ENCODE measurements around the gene GABRD. TPM values are rescaled to one million over a fixed set of nuclear protein-coding genes. Genes with fewer than 3 reads are reported as not detected.
A peak's percentile ranks its signal among the peaks of the same experiment; 100 is the strongest.

The GABRD gene
- total RNA-seq, 1 experiment from 2014 or later, result 15.6 TPM

DNA sequence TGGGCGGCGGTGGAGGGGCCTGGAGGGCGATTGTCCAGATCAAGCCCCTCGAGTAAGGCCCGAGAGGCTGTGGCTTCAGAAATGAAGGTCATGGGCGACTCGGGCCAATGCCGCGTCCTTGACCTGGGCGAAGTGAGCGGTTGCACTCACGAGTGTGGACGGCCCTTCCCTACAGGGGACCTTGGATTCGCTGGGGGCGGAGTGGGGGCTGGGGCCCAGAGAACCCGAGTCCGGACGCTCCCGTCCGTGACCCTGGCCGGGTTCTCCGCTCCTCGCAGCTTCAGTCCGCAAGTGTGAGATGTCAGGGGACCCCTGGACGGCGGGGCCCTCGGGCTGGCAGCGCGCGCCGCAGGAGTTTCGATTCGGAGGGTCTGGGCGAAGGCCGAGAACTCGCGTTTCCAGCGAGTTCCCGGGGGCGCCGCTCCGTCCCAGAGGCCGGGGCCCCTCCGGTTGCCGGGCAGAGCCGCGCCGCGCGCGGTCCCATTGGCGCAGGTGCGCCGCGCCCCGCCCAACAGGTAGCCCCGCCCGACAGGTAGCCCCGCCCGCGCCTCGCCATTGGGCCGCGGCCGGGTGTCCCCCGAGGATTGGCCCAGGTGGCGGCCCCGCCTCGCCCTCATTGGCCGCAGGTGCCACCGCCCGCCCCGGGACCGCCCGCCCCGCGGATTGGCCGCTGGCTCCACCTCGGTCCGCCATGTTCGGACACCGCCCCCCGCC, 30.7 kb downstream of the GABRD start, which contains the start of gene PRKCZ:
Gene PRKCZ (plus strand): TSS at position 694 of the 714 bp plus-strand sequence. CDS start 220 bp downstream, outside the sequence.
- Histone ChIP-seq H3K4me1 (ENCODE audit: control insufficient read depth in 1 of 2, insufficient read depth in 2 of 2, low read length in 2 of 2) (peaks cover 37 to 63% of the 10 kb centered on the region in 2 experiments), H3K27me3 (ENCODE audit: insufficient read depth, low read length) (no peaks in the 10 kb centered on the region), H4K20me1 (ENCODE audit: insufficient read depth) (no peaks in the 10 kb centered on the region), H2AFZ (ENCODE audit: low read depth, low read length, poor library complexity, severe bottlenecking) (no peak within 1 kb of the TSS), H3K27ac (ENCODE audit: low read depth, low read length) (peak within 1 kb of the TSS; percentile 91), H3K4me3 (replicated peaks in 1 of 2; ENCODE audit: low read depth in 1 of 2, low read length in 2 of 2) (peak within 1 kb of the TSS; percentile 75 to 82), H3K9me3 (ENCODE audit: control insufficient read depth in 1 of 2, insufficient read depth in 1 of 2, low read depth in 1 of 2, low read length in 2 of 2) (no peaks in the 10 kb centered on the region), H3K9me2 (ENCODE audit: insufficient read depth) (no peaks in the 10 kb centered on the region), H3K9ac (ENCODE audit: low read length) (peak within 1 kb of the TSS; percentile 75), H3K4me2 (ENCODE audit: low read length) (peak within 1 kb of the TSS; percentile 98), H3K36me3 (ENCODE audit: control insufficient read depth in 1 of 2, insufficient read depth in 2 of 2, low read length in 2 of 2) (no peaks in the 10 kb centered on the region), H3K79me2 (ENCODE audit: insufficient read depth, low read length) (peaks cover 36% of the 10 kb centered on the region)
- ChIA-PET CTCF (interaction anchor here (0.5 to 2.0 kb wide), 5 partner anchors 13 to 144 kb away, joined by 3 to 7 read pairs (median 5); no protein-coding TSS in a partner anchor), POLR2A (interaction anchor here (0.8 to 1.2 kb wide), 2 partner anchors 107 to 141 kb away, joined by 3 to 5 read pairs; no protein-coding TSS in a partner anchor), RAD21 (ENCODE audit: low non-redundant PET in 1 of 2, low total read pairs in 2 of 2, uncharacterized antibody in 2 of 2, unreplicated experiment in 2 of 2) (no interaction called here)
- TF ChIP-seq ZFX (IDR thresholded peaks at IDR 0.05), result peak; percentile 50; the same call in 1 of the 2 replicates
- TF ChIP-seq CEBPB (IDR thresholded peaks at IDR 0.05; ENCODE audit: low read depth), result no peak
- TF ChIP-seq SIN3A (IDR thresholded peaks at IDR 0.05; ENCODE audit: low read depth), result no peak
- TF ChIP-seq, protein P1, sequence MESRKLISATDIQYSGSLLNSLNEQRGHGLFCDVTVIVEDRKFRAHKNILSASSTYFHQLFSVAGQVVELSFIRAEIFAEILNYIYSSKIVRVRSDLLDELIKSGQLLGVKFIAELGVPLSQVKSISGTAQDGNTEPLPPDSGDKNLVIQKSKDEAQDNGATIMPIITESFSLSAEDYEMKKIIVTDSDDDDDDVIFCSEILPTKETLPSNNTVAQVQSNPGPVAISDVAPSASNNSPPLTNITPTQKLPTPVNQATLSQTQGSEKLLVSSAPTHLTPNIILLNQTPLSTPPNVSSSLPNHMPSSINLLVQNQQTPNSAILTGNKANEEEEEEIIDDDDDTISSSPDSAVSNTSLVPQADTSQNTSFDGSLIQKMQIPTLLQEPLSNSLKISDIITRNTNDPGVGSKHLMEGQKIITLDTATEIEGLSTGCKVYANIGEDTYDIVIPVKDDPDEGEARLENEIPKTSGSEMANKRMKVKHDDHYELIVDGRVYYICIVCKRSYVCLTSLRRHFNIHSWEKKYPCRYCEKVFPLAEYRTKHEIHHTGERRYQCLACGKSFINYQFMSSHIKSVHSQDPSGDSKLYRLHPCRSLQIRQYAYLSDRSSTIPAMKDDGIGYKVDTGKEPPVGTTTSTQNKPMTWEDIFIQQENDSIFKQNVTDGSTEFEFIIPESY (IDR thresholded peaks at IDR 0.05; ENCODE audit: extremely low read depth, insufficient replicate concordance, low read length), result no peak
- no peak for TF ChIP-seq RAD21 (IDR thresholded peaks at IDR 0.05; ENCODE audit: low read depth)
- TF ChIP-seq, protein P2, sequence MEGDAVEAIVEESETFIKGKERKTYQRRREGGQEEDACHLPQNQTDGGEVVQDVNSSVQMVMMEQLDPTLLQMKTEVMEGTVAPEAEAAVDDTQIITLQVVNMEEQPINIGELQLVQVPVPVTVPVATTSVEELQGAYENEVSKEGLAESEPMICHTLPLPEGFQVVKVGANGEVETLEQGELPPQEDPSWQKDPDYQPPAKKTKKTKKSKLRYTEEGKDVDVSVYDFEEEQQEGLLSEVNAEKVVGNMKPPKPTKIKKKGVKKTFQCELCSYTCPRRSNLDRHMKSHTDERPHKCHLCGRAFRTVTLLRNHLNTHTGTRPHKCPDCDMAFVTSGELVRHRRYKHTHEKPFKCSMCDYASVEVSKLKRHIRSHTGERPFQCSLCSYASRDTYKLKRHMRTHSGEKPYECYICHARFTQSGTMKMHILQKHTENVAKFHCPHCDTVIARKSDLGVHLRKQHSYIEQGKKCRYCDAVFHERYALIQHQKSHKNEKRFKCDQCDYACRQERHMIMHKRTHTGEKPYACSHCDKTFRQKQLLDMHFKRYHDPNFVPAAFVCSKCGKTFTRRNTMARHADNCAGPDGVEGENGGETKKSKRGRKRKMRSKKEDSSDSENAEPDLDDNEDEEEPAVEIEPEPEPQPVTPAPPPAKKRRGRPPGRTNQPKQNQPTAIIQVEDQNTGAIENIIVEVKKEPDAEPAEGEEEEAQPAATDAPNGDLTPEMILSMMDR (IDR thresholded peaks at IDR 0.05 in 2 of 3, conservative IDR thresholded peaks at IDR 0.05 in 1 of 3; ENCODE audit: borderline replicate concordance in 1 of 3, insufficient read depth in 1 of 3, low read depth in 2 of 3, low read length in 2 of 3), result peak in 1 of 3 experiments; percentile 1; a peak in 1 of 6 replicates
- TF ChIP-seq POLR2AphosphoS5 (IDR thresholded peaks at IDR 0.05; ENCODE audit: low read depth, low read length), result peak; percentile 71; the same call in 1 of the 2 replicates
- no peak for TF ChIP-seq YY1 (IDR thresholded peaks at IDR 0.05; ENCODE audit: extremely low read depth, insufficient replicate concordance, low read depth, low read length)
- TF ChIP-seq SRF (IDR thresholded peaks at IDR 0.05; ENCODE audit: low read depth), result no peak
- peak; percentile 28 for TF ChIP-seq POLR2A (IDR thresholded peaks at IDR 0.05; ENCODE audit: borderline replicate concordance, extremely low read depth, insufficient read depth, insufficient read length)
- TF ChIP-seq, protein P3, sequence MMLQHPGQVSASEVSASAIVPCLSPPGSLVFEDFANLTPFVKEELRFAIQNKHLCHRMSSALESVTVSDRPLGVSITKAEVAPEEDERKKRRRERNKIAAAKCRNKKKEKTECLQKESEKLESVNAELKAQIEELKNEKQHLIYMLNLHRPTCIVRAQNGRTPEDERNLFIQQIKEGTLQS (IDR thresholded peaks at IDR 0.05), result no peak
- TSS peak; percentile 78 for BruUV-seq (replicated peaks)
- DNase-seq (ENCODE audit: low read depth, low spot score) (peak; percentile 73), ATAC-seq (peak; percentile 86)
- intact Hi-C loops (cut with micrococcal nuclease), result loop anchor here (5.0 kb wide), 1 partner anchor 143 kb away; no protein-coding TSS in a partner anchor
